ENCODE data around the gene MAPK11.

Gene MAPK11

DNA sequence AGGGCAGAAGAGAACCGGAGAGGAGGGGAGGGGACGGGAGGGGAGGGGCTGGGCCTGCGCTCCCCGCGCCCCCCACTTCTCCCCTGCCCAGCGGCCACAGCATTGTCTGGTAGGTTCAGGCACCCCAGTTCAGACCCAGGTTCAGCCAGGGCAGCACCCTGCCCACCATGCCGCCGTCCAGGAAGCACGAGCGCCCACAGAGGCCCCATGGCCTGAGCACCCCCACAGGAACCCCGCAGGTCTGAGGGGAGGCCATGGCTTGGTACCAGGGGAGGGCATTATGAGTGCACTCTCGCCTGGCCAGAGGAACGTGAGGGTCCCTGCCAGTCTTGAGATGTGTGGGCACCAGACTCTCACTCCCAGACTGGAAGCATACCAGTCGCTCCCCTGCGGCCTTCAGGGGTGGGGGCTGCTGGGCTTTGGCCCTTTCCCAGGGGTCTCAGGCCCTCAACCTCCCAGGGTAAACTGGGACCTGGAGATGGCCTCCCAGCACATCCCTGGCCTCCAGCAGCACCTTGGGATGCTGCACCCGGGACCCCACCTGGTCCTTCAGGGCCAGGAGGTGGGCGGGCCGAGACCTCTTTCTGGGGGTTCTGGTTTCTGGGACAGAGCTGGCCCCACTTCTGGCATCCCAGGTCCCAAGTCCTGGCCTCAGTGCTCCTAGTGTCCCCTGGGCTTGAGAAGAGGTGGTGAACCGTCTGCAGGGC, 37.9 kb upstream of the MAPK11 start:
- no peak for DNase-seq (ENCODE audit: low read depth)

DNA sequence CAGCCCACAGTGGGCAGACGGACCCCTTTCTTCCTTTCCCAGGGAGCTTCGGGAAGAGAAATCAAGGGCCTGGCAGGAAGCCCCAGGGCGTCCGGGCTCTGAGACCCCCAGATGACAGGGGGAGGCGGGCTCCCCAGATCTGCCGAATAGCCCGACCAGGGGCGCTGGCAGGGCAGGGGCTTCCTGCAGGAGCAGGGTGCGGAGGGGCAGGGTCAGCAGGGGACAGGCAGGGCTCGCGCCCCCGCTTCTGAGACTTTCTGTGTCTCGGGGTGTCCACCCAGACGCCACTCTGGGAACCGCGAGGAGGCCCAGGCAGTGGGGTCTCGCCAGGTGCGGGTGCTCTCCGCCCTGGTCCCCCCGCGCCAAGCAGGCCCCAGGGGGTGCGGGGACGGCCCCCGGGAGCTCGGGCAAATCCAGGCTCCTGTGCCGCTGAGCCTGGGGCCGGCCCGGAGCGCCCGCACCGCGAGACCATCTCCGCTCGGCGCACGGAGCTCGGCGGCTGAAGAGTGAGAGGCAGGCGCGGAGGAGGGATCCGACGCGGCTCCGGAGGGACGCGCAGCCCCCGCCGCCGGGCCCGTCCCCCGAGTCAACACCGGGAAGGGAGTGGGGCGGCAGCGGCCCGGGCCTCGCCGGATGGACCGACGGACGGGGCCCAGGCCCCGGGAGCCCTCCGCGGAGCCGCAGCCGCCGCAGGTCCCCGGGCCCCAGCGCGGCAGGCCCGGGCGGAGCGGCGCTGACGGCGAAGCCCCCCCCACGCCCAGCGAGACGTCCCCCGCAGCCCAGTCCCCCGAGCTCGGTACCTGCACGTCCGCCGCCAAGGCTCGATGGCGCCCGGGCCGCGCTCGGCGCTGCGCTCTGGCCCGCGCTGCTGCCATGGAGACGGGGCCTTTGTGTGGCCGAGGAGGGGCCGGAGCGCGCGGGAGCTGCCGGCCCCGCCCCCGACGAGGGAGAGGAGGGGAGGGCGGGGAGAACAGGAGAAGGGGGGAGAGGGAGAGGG, 36.9 kb upstream of the MAPK11 start, which contains the start of gene PLXNB2:
Gene PLXNB2 (minus strand): TSS at position 894 of the 997 bp plus-strand sequence. CDS start 17,062 bp downstream, outside the sequence.
- DNase-seq (ENCODE audit: low read depth) = peak; percentile 61

DNA sequence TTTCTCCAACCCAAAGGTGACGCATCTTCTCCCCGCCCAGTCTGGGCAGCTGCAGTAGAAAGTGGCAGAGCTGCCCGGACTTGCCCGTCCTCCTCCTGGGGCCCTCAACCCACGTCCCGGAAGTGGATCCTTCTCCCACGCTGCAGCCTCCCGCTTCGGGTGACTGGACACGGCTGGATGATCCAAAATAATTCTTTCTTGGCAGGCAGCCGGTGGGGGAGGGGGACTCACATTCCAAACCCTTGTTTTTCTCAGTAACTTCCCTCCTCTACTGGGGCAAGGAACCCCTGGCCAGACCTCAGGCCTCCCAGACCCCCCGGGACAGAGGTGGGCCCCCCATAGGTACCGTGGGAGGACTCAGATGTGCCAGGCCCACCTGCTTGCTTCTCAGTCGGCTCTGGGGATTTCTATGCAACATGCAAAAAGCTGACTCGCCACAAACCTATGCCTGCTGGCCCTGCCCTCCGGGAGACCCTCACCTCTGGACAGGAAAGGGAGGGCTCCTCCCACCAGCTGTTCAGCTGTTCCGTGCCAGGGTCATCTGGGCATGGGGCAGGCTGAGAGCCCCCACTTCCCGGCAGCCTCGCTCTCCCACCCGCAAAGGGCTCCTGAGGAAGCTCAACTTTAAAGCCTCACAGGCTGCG, 35.9 kb upstream of the MAPK11 start:
- DNase-seq (ENCODE audit: low read depth) = peak; percentile 92

DNA sequence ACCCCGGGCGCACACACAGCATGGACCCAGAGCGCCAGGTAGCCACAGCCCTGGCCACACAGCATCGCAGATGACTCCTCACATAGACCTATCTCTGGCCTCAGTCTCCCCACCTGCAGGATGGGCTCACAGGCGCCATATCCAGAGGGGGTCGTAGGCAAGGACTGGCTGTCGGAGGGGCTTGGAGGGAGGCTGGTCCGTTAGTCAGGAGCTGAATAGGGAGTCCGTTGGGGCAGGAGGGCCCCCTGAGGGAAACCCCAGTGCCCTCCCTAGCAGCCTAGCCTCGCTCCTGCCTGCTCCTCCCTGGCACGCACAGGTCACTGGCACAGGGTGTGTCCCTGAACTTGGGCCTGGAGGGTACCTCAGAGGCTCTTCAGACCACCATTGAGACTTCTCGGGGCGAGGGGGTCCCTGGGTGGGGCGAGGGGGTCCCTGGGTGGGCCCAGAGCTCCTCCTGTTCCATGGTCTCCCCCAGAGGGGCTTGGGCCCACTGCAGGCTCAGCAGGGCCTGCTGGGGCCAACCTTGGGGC, 35.3 kb upstream of the MAPK11 start:
- DNase-seq (ENCODE audit: low read depth) = no peak

DNA sequence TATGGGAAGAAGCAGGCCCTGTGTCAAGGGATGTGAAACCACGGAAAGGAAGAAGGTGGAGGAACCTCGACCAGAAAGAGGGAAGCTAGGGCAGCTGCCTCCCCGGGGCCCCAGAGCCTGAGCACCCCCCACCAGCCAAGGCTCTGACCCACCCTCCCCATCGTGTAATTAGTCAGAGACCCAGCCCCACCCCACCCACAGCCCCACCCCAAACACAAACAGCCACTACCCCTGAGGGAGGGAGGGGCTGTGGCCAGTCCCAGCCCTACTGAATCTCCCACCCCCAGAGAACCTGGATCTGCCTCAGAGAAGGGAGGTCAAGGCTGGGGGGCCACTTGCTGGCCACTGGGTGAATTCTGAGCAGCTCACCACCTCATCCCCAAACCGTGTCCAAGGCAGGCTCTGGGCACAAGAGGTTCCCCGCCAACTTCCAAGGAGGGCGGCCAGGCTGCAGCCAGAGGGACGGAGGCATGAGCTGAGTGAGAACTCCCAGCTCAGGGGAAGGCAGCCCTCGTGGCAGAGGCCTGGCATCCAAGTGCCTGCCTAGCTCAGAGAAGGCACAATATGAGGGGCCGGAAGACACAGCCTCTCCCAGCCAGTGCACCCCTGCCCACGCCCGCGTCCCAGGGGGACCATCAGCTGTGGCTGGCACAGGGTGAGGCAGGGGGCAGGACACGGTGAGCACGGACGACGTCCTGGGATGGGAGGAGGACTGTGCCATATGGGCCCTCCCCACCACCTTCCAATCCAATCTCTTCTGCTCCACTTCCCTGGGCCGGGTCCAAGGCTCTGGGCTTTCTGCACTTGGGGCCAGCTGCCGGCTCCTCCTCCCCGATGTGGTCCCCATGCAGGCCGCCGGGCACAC, 34.6 kb upstream of the MAPK11 start:
- no peak for DNase-seq (ENCODE audit: low read depth)

DNA sequence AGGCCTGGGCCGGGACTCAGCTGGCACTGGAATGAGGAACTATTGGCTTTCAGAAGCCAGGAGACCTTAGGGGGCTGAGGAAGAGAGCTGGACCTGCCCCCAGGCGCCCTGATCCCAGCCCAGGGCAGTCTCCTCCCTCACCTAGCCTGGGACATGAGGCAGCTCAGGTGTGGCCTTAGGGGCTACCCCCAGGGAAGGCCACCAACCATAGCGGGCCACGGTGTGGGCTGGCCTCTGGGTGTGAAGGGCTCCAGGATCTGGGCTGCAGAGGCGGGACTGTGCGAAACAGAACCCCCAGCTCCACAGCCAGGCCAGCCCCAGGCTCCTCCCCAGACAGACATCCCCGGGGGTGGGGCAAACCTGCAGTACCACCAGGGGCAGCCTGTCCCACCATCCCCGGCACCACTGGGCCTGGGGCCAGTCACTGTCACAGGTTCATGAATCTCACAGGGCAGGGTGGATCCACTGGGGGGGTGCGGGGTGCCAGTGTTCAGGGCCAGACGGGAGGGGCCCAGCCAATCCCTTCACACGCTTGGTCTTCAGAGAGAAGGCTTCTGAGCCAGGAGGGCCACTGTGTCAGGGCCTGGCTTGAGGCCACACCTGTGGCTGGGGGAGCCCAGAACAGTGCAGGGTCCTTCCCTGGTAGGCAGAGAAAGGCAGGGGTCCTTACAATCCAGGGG, 33.8 kb upstream of the MAPK11 start:
- no peak for DNase-seq (ENCODE audit: low read depth)

DNA sequence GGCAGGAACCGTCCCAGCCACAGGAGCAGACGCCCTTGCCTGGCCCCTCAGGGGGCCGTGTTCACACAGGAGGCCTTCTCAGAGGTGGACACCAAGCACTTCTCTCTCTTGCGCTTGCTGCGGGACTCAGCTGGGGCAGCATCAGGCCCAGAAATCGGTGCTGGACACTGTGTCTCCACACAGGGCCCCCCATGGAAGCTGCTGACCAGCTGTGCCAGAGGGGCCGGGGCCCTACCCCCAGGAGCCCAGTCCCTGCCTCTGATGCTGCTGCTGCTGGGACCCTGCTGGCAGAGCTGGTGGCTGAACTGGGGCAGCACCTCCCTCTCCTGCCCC, 33.3 kb upstream of the MAPK11 start:
- no peak for DNase-seq (ENCODE audit: low read depth)

DNA sequence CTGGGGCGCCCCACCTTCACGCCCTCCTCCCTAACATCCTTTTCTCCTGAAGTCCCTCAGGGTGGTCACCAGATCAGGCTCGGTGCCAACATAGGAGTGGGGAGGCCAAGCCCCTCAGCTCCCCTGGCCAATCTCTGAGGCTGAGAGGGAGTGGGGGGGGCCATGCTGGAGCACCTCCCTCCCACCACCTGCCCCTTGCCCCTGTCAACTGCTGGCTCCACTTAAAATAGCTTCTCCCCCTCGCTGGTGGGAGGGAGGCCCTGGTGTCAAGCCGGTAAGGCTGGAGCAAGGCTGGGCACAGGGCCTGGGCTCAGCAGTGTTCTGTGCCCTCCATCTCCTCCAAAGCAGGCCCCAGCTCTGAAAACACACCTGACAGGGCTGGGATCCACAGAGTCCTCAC, 32.4 kb upstream of the MAPK11 start:
- no peak for DNase-seq (ENCODE audit: low read depth)

DNA sequence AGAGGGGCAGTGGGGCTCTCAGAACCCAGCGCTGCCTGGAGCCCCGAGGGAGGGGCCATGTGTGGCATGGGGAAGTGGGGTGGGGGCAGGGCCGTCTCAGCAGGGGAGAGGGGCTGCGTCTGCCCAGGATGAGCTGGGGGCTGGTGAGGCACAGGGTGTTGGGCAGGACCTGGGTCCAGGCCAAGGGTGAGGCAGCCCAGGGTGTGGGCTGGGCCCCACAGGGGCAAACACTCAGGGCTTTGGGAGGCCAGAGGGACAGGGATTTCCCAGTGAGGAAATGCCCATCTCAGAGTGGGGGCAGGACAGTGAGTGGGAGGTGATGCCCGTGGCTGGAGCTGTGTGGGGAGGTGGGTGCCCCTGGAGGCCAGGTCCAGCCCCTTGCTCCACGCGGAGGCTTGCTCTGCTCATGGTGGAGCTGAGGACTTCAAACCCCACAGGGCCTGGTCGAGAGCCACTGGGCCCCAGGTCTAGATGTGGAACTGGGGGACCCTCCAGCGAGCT, 31.9 kb upstream of the MAPK11 start:
- no peak for DNase-seq (ENCODE audit: low read depth)

DNA sequence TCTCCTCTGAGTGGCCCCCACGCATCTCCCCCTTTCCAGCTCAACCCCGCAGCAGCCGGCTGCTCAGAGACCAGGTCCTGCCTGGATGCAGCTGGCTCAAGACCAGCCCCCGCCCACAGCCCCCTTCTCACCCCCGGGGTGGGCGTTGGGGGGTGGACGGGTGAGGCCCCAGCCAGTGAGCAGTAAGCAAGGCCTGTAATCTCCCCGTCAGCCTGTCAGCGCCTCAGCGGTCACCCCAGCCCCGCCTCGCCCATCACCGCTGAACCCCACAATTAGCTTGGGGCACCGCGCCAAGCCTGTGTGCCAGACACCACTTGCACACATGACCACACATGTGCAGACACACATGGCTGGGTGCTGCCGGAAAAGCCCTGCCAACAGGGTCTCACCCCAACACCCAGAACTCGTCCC, 31.4 kb upstream of the MAPK11 start:
- no peak for DNase-seq (ENCODE audit: low read depth)

DNA sequence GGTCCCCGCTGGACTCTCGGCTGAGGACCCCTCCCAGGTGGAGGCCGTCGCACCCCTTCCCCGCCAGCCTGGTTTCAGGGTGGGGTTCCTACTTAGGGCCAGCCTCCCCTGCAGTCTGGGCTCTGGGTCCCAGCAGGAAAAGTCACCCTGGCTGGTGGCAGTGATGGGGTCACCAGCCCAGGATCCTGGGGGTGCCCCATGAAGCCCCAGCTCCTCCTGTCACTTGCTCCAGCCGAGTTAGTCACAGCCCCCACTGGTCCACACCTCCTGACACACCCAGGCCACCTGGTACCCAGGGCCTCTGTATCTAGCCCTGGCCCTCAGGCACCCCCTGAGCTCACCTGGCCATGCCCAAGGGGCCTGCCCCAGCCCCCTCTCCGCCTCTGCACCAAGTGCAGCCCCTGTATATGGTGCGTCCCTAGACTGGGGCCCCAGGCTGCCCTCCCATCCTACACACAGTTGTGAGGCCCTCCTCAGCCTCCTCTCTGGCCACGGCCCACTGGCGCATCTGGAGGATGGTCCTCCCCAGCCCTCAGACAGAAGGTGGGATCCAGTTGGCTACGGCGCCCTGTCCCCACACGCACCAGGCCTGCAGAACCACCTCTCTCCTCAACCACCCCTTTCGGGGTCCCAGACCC, 30.6 kb upstream of the MAPK11 start:
- DNase-seq (ENCODE audit: low read depth) = no peak

DNA sequence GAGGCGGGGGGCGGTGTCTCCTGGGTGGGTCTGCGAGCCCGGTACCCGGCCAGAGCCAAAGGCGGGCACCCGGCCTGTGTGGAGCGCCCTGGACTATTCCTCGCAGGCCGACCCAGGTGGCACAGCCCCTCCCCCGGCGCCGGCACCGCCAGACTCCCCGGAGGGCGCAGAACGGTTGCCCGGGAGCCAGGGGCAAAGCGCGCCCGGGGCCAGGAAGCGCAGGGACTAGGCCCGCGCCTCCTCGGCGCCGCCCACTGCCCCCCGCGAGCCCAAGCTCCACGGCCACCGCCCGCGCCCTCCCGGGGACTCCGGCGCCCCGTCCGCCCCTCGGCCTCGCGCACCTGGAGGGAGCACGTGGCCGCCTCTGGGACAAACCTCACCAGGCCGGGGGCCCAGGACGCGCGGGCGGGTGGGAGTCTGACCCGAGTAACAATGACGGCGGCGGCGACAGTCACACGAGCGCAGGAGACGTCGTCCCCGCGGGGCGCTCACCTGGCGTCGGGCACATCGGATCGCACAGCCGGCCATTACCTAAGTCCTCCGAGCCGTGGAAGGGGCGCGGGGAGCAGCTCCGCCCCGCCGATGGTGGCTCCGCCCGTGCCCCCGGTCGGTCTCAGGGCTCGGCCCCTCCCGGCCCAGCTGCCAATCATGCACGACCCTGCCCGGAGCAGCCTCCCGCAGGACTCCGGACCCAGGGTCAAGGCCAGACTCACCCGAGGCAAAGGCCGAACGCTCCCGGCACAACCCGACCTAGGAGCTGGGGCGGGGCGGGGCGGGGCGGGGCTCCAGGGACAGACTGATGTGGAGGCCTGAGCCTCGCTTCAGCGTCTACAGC, 29.8 kb upstream of the MAPK11 start:
- DNase-seq (ENCODE audit: low read depth) = no peak

DNA sequence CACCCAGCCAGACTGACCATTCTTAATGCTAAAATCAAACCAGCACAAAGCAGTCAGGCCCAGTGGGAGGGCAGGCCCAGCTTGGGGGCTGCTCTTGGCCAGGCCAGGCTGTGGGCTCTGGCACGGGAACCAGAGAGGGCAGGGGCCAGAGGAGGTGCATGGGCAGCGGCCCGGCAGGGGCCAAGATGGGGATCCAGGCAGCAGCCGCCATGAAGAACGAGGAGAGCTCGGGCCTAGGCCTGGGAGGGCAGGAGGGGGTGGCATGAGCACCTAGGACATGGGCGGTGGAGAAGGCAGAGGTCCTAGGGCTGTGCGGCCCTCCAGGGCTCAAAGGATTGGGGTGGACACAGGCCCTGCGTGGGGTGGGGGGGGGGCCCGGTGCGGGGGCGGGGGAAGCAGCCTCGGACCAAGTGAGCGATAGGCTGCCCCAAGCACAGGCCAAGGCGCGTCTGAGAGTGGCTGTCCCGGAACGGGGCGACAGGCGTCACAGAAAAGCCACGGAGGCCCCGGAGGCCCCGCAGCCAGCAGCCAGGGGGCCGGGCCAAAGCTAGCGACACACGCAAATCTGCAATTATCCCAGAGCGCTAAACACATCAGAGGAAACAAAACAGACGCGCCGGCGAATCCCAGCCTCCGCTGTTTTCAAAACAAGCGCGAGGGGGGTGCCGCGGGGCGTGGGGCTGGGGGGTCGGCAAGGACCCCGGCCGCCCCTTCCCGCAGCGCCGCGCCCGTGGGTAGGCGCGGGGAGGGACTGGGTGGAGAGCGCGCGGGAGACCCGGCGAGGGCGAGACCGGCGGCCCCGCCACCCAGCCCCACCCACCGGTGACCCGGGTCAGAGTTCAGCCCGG, 29.0 kb upstream of the MAPK11 start:
- DNase-seq (ENCODE audit: low read depth) = no peak

DNA sequence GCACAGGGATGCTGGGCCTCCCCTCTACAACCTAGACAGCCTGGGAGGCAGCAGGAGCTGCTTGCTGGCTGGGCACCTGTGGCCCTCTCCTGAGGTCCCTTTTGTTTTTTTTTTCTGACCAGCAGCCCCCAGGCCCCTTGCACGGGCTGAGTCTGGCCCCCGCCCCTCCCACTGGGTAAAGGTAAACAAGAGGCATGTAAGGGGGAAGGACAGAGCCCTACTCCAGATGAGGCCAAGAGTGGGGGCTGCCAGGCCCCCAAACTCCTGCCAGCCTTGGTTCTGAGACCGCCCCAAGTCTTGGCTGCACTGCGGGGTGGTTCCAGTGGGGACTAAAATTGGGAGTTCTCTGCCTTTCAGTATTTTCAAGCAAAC, 28.1 kb upstream of the MAPK11 start:
- no peak for DNase-seq (ENCODE audit: low read depth)

DNA sequence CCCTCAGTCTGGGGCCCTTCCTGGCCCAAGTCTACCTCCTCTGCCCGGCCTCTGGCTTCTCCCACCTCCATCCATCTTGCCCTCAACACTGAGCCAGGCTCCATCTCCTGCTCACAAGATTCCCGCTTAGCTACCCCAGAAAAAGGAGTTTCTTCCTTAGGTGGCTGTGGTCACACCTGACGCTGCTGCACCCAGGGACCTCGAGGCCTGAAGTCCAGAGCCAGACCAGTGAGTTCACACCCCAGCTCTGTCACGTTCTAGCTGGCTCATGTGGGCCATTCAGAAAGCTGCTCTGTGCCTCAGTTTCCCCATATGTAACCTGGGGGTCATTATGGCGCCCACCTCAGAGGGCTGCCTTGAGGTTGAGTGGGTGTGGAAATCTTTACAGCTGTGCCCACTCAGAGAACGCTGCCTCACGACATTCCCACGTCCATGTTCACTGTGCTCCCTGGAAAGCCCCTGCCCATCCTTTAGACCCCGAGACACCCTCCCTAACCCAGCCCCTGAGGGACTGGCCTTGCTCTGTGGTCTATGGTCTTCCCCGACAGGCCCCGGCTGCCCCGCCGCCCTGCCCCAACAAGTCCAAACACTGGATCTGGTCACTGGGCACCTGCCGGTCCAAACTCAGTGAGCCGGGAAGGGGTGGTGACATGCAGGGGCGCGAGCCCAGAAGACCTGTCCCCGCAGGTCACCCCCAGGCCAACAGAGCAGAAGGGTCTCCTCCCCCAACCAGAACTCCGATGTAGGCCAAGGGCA, 27.5 kb upstream of the MAPK11 start:
- no peak for DNase-seq (ENCODE audit: low read depth)

DNA sequence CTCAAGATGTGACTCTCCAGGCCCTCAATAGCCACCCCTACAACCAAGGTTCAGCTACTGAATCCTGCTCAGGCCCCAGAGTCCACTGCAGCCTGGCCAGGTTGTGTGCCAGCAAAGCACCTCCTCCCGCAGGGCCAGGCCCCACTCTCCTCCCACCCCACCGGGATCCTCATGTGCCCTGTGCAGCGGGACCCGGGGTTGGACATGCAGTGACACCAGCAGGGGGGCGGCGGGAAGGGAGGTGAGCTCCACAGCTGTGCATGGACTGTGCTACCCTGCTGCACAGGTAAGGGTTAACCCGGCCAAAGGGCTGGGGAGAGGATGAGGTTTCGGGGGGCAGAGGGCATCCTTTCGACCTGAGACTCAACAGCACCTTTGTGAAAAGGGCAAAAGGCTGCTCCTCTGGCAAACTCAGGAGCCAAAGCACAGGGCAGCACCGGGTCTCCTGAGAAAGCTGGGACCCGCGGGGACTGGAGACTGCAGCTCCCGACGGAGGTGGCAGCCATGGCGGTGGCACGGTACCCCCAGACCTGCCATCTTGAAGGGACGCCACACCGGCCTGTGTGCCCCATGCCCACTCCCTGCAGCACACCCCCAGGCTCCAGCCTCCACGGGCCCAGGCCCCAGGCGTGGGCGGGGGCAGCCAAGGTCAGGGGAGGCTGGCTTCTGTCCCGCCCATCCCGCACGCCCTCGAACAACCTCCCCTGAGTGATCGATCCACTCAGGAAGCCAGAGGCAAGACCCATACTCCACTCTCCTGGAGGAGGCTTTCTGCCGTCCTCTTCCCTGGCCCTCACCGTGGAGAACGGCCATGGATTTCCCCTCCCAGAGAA, 26.7 kb upstream of the MAPK11 start:
- no peak for DNase-seq (ENCODE audit: low read depth)

DNA sequence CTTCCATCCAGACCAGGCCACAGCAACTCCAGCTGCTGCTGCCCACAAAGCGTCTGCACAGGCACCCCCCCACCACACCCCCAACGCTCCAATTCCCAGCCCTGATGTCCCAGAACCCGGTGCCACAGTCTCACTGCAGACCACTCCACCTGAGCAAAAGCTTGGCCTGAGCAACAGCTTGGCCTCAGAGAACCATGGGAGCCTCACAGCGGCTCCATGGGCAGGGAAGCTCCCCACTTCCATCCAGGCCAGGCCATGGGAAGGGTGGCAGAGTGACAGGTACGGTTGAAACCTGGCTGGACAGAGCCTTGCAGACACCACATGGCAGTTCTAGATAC, 24.1 kb upstream of the MAPK11 start:
- no peak for DNase-seq (ENCODE audit: low read depth)
